ENCODE data around the gene TGIF2.
"Not testable (repeated sequence)": the region's sequence is repeated elsewhere in the genome, so short reads cannot be mapped to it uniquely, and the experiment has no call there.

TGIF2 gene

GRCh38 chr20:36579996-36580545 is 6.7 kb downstream of the TGIF2 start:
- FAIRE-seq: no peak

DNA sequence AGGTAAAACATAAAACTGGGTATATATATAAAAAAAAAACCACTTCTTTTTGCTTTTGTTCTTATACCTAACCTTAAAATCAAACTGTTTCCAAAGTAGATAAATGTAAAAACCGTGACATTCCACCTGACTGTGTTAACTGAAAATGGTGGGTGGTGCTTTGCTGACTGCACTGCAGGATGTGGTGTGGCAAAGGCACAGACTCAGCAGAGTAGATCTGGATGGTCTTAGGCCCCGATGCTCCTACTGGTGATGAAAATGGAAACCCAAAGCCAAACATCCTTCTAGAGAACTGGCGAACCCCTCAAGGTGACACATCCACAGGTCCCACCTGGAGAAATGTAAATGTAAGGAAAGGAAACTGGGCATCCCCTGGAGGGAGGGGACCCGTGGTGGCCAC is 8.9 kb downstream of the TGIF2 start:
- no peak for FAIRE-seq

DNA sequence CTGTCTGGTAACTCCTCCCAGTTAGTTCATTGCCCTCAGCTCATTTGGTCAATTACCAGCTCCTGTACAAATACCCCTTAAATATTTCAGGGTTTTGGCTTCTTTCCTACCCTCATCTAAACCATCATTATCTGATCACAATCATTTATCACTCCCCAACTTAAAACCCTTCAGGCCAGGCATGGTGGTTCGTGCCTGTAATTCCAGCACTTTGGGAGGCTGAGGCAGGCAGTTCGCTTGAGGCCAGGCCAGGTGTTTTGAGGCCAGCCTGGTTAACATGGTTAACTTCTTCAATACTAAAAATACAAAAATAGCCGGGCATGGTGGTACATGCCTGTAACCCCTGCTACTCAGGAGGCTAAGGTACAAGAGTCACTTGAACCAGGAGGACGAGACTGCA is 9.4 kb downstream of the TGIF2 start:
- FAIRE-seq: no peak

DNA sequence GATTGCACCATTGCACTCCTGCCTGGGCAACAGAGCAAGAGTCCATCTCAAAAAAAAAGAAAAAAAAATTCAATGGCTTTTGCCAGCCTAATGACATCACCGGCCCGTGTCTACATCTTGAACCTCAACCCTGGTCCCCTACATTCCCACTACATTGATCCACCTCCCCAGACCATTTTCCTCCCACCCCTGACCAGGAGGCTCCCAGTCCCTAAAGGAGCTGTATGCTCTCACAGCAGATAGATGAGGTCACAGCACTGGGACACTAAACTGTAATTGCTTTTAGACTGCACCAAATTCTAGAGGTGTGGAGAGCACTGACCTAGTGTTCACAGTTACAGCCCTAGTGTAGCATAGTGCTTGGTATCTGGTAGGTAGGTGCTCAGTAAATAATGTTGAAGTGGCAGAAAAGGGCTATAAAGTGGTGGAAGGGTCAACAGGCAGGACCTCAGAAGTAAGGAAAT is 10.7 kb downstream of the TGIF2 start:
- FAIRE-seq: no peak

DNA sequence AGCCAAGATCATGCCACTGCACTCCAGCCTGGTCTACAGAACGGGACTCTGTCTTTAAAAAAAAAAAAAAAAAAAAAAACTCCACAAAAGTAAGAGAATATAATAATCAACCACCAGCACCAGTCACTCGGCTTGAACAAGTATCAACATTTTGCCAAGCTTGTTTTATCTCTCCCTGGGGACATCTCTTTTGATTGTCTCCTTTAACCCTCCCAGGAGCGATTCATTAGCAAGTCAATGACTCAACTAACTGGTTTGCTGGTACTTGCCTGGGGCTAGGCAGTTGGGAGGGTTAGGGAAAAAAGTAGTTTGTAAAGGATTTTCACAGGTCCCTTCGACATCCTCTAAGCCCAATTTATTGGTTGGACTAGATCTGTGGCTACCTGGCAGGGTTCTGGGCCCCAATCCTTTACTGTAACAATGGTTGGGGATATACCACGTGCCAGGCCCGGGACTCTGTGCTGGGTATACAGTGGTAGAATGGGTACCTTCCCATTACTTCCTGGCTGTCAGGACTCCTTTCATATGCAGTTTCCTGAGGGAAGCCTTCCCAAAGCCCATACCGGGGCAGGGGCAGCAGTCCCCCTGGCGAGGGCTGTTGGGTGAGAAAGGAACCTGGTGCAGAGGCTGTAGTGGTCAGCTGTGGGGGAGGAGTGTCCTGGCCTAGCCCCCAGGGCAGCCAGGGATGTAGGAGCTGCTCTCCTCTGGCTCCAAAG is 12.2 kb downstream of the TGIF2 start:
- FAIRE-seq: no peak

GRCh38 chr20:36587388-36588070 is 14.1 kb downstream of the TGIF2 start:
- FAIRE-seq: no peak

GRCh38 chr20:36591281-36591680 is 17.9 kb downstream of the TGIF2 start:
- FAIRE-seq: no peak

GRCh38 chr20:36591854-36592641 is 18.7 kb downstream of the TGIF2 start:
- FAIRE-seq: no peak

GRCh38 chr20:36593347-36593929 is 20.0 kb downstream of the TGIF2 start:
- no peak for FAIRE-seq

DNA sequence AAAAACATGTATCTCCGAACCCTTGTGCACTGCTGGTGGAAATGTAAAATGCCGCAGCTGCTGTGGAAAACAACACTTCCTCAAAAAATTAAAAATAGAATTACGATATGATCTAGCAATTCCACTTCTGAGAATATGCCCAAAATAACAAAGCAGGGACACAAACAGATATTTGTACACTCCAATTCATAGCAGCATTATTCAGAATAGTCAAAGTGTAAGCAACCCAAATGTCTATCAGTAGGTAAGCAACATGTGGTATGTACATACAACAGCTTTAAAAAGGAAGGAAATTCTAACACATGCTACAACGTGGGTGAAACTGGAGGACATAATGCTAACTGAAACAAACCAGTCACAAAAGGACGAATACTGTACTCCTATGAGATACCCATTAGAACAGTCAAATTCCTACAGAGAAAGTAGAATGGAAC is 26.5 kb downstream of the TGIF2 start:
- FAIRE-seq: no peak

DNA sequence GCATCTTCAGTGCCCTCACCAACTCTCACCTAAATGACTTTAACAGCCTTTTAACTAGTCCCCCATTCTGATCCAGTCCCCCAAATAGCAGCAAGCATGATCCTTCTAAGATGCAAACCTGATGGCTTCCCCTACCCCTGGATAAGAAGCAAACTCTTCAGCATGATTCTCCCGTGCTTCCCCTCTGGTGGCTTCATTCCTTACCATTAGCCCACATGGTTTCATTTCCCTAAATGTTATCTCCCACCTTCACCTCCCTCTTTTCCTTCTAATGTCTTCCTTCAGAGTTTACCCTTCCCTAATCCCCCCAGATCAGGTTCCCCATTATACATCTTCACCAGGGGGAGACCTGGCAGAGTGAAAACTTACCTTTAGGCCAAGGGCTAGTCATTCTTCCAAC is 28.1 kb downstream of the TGIF2 start:
- no peak for FAIRE-seq

- no peak for FAIRE-seq
Measured at GRCh38 chr20:36604952-36605398, 31.6 kb downstream of the TGIF2 start.

GRCh38 chr20:36605399-36606157 is 32.2 kb downstream of the TGIF2 start, which contains the start of gene RAB5IF:
Gene RAB5IF, plus strand, starts transcription at chr20:36605779. Its CDS starts 173 bp downstream, at chr20:36605952.
- FAIRE-seq: no peak

- no peak for FAIRE-seq
Measured at GRCh38 chr20:36606158-36607066, 33.0 kb downstream of the TGIF2 start.

GRCh38 chr20:36607586-36608387 is 34.4 kb downstream of the TGIF2 start:
- FAIRE-seq: no peak

DNA sequence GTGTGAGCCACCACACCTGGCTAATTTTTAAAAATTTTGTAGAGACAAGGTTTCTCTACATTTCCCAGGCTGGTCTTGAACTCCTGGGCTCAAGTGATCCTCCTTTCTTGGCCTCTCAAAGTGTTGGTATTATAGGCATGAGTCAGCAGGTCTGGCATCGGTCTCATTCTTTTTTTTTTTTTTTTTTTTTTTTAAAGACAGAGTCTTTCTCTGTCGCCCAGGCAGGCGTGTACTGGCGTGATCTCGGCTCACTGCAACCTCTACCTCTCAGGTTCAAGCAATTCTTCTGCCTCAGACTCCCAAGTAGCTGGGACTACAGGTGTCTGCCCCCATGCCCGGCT is 35.0 kb downstream of the TGIF2 start:
- FAIRE-seq: not testable (repeated sequence)

DNA sequence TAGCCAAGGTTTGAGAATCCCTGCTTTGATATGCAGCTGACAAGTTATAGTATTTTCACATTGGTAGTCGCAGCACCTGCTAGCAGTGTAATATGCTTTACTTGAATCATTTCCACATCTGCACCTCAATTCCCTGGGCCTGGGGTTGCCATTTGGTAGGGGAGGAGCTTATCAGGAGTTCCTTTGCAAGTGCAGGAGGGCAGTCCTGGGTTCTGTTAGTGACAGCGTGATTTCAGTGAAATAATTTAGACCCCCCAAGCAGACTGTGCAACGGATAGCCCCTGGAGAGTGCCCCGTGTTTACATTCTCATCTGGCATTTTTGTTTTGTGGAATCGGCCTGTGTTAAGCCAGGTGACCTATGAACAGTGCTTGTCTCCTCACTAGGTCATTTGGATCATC is 38.2 kb downstream of the TGIF2 start:
- no peak for FAIRE-seq

- FAIRE-seq: no peak
Measured at GRCh38 chr20:36613974-36614373, 40.6 kb downstream of the TGIF2 start.

DNA sequence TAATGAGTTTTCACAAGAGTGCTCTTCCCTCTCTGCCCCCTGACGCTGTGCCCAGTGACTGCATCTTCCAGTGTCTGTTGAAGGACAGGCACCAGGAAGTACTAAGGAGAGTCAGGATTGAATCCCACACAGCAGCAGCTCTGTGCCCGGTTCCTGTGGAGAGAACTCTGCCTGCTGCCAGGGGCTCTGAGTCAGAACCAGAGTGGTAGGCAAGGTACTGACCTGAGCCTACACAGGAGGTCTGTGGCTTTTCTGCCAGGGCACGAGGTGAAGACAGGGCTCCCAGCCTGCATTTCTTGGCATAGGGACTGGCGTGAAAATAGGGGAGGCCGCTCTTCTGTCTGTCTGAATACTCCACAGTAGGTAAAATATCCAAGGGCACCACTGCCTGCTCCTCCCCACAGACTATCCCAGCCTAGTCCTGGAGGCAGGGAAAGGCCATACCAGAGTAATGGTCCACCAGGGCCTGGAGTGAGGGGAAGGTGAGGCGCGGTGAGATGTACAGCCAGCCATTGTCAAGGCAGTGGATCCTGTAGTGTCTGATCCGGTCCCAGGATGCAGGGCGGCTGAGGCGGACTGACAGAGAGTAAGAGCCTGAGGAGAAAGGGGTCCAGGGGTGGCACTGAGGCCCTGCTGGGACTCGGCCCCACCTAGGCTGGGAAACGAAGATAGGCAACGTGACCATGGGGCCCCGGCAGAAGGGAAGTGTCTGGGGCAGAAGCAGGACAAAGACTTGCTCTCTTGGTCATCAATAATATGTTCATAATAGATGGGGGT is 41.6 kb downstream of the TGIF2 start:
- no peak for FAIRE-seq

Measured in colon (tissue), 2 donors.